ENCODE data around the gene MRPL17. TPM values are rescaled to one million over a fixed set of nuclear protein-coding genes. Genes with fewer than 3 reads are reported as not detected.

MRPL17 gene
- total and polyA plus RNA-seq, 2 of the 13 experiments (the other 11 are each of a cell fraction or from before 2014, with no cell fraction given): 59.4 to 90.0 TPM

DNA sequence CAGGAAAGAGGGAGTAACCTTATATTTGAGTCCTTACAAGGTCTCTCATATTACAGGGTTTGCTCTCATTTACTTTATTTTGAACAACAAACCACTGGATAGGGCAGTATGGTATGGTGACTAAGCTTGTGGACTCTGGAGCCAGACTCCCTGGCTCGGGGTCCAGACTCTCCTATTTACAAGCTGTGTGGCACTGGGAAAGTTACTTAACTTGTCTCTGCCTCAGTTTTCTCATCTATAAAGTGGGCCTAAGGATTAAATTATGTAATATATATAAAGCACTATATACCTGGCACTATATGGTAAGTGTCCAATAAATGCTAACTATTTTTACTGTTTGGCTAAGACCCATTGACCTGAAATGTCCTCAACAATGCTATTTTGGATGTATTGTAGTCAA lies 25.8 kb downstream of the MRPL17 start:
- Histone ChIP-seq H3K4me2 (ENCODE audit: low read depth, low read length) (no peak overlapping the region), H3K36me3 (replicated peaks in 1 of 2; ENCODE audit: control insufficient read depth in 1 of 2, insufficient read depth in 2 of 2, low read length in 2 of 2) (no peaks in the 10 kb centered on the region), H3K27me3 (ENCODE audit: control insufficient read depth in 1 of 2, insufficient read depth in 2 of 2, low read length in 2 of 2) (peaks cover 14 to 71% of the 10 kb centered on the region in 2 experiments), H4K20me1 (ENCODE audit: insufficient read depth, low read length) (no peaks in the 10 kb centered on the region), H3K4me3 (replicated peaks in 1 of 3; ENCODE audit: insufficient read depth in 1 of 3, low read depth in 2 of 3, low read length in 3 of 3) (no peak overlapping the region), H3K4me1 (ENCODE audit: insufficient read depth, low read length) (peaks cover 12% of the 10 kb centered on the region), H3K27ac (ENCODE audit: extremely low read length, insufficient read depth, low read length) (no peak overlapping the region), H3K79me2 (ENCODE audit: insufficient read depth, low read length) (no peaks in the 10 kb centered on the region), H3K9me3 (ENCODE audit: low read length) (no peaks in the 10 kb centered on the region), H2AFZ (ENCODE audit: low read length) (no peak overlapping the region), H3K9ac (ENCODE audit: insufficient read depth, low read depth, low read length) (no peak overlapping the region)
- 0% methylated on average over 1 of the region's 1 CpG for WGBS (ENCODE audit: low lambda C conversion rate)
- DNase-seq (ENCODE audit: low spot score): no peak
- intact Hi-C loops (cut with micrococcal nuclease; ENCODE audit: unreplicated experiment) (no loop called here), in situ Hi-C loops (cut with HindIII; ENCODE audit: extremely low pct_ligation_motif_present, low pct_unique_long_range_greater_than_20kb) (no loop called here)
- TF ChIP-seq ZFYVE20 (CRISPR knock-in tag; IDR thresholded peaks at IDR 0.05; ENCODE audit: borderline replicate concordance, low read depth) (no peak), HMGXB4 (CRISPR knock-in tag; IDR thresholded peaks at IDR 0.05; ENCODE audit: borderline replicate concordance in 1 of 2, low read depth in 1 of 2) (no peak), ZNF629 (CRISPR knock-in tag; conservative IDR thresholded peaks at IDR 0.05) (peak; percentile 83)
- no peak for ATAC-seq
- CTCF ChIA-PET (ENCODE audit: low intra/inter-chr PET ratio, low total read pairs): no interaction called here
- FAIRE-seq: no peak
- BruUV-seq (replicated peaks): no TSS peak
- POLR2A ChIA-PET: no interaction called here

DNA sequence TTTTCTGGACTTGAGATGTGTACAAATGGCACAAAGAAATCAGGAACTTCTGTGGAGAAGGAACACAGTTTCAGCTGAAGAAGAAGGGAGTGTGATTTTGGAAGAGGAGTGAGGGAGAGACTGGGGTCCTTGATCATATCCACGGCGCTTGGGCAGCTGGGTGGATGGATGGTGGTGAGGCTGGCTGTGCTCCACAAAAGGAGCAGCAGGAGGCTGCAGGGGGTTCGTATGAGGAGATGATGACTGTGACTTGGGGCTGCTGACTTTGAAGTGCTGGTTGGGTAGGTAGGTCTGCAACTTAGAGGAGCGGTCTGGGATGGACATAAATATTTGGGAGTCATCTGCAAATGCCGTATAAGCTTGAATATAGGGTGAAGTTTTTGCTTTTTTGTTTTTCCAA lies 26.2 kb downstream of the MRPL17 start:
- CTCF ChIA-PET (ENCODE audit: low intra/inter-chr PET ratio, low total read pairs): no interaction called here
- 5% methylated on average over 5 of the region's 5 CpGs for WGBS (ENCODE audit: low lambda C conversion rate)
- in situ Hi-C loops (cut with HindIII; ENCODE audit: extremely low pct_ligation_motif_present, low pct_unique_long_range_greater_than_20kb): no loop called here
- no peak for FAIRE-seq
- Histone ChIP-seq H3K4me1 (ENCODE audit: insufficient read depth, low read length) (peaks cover 12% of the 10 kb centered on the region), H3K36me3 (replicated peaks in 1 of 2; ENCODE audit: control insufficient read depth in 1 of 2, insufficient read depth in 2 of 2, low read length in 2 of 2) (no peaks in the 10 kb centered on the region), H3K4me2 (ENCODE audit: low read depth, low read length) (no peak overlapping the region), H3K27ac (ENCODE audit: extremely low read length, insufficient read depth, low read length) (no peak overlapping the region), H3K9ac (ENCODE audit: insufficient read depth, low read depth, low read length) (no peak overlapping the region), H4K20me1 (ENCODE audit: insufficient read depth, low read length) (no peaks in the 10 kb centered on the region), H2AFZ (ENCODE audit: low read length) (no peak overlapping the region), H3K4me3 (replicated peaks in 1 of 3; ENCODE audit: insufficient read depth in 1 of 3, low read depth in 2 of 3, low read length in 3 of 3) (no peak overlapping the region), H3K27me3 (ENCODE audit: control insufficient read depth in 1 of 2, insufficient read depth in 2 of 2, low read length in 2 of 2) (peaks cover 14 to 74% of the 10 kb centered on the region in 2 experiments), H3K9me3 (ENCODE audit: low read length) (no peaks in the 10 kb centered on the region), H3K79me2 (ENCODE audit: insufficient read depth, low read length) (no peaks in the 10 kb centered on the region)
- intact Hi-C loops (cut with micrococcal nuclease; ENCODE audit: unreplicated experiment): no loop called here
- ATAC-seq: no peak
- POLR2A ChIA-PET: no interaction called here
- no peak for DNase-seq (ENCODE audit: low spot score)
- no TSS peak for BruUV-seq (replicated peaks)
- TF ChIP-seq, protein P1, sequence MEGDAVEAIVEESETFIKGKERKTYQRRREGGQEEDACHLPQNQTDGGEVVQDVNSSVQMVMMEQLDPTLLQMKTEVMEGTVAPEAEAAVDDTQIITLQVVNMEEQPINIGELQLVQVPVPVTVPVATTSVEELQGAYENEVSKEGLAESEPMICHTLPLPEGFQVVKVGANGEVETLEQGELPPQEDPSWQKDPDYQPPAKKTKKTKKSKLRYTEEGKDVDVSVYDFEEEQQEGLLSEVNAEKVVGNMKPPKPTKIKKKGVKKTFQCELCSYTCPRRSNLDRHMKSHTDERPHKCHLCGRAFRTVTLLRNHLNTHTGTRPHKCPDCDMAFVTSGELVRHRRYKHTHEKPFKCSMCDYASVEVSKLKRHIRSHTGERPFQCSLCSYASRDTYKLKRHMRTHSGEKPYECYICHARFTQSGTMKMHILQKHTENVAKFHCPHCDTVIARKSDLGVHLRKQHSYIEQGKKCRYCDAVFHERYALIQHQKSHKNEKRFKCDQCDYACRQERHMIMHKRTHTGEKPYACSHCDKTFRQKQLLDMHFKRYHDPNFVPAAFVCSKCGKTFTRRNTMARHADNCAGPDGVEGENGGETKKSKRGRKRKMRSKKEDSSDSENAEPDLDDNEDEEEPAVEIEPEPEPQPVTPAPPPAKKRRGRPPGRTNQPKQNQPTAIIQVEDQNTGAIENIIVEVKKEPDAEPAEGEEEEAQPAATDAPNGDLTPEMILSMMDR (CRISPR knock-in tag; IDR thresholded peaks at IDR 0.05): no peak
- TF ChIP-seq ZNF281 (CRISPR knock-in tag; IDR thresholded peaks at IDR 0.05; ENCODE audit: borderline replicate concordance) (no peak), PTBP1 (IDR thresholded peaks at IDR 0.05; ENCODE audit: low read depth, low read length, poor library complexity, severe bottlenecking) (no peak), WIZ (CRISPR knock-in tag; IDR thresholded peaks at IDR 0.05) (no peak), CCAR2 (optimal IDR thresholded peaks at IDR 0.05; ENCODE audit: low read depth, low read length) (no peak)
- TF ChIP-seq, protein P2, sequence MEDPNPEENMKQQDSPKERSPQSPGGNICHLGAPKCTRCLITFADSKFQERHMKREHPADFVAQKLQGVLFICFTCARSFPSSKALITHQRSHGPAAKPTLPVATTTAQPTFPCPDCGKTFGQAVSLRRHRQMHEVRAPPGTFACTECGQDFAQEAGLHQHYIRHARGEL (CRISPR knock-in tag; IDR thresholded peaks at IDR 0.05): no peak
- TF ChIP-seq, protein P3, sequence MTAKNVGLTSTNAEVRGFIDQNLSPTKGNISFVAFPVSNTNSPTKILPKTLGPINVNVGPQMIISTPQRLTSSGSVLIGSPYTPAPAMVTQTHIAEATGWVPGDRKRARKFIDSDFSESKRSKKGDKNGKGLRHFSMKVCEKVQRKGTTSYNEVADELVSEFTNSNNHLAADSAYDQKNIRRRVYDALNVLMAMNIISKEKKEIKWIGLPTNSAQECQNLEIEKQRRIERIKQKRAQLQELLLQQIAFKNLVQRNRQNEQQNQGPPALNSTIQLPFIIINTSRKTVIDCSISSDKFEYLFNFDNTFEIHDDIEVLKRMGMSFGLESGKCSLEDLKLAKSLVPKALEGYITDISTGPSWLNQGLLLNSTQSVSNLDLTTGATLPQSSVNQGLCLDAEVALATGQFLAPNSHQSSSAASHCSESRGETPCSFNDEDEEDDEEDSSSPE (CRISPR knock-in tag; IDR thresholded peaks at IDR 0.05): no peak

Data from HepG2 (cell line).